Stomach (tissue), 4 donors: ENCODE results near the gene NABP1.

Experiments used
- EP300 ChIP-seq: sonication (generic); formaldehyde crosslinking; IDR thresholded peaks from one replicate; pipeline ENCODE4 v1.6.1; 2017; ENCODE audit warnings: antibody characterized with exemption
- POLR2A ChIP-seq, 4 donors: fragments of 450-650 bp; IDR thresholded peaks; one replicate each; pipeline ENCODE4 v1.6.1; 2016; ENCODE audit warnings: antibody characterized with exemption in 4 of 4, control low read depth in 2 of 4, mild to moderate bottlenecking in 1 of 4, moderate library complexity in 1 of 4
- TF ChIP-seq, protein P1 (sequence below), 7 experiments: fragments of 450-650 bp in 4 of 7; fragments of 200-600 bp in 3 of 7; sonication (generic) in 3 of 7; IDR thresholded peaks; one replicate each; pipeline ENCODE4 v1.5.1; 2016 to 2019; ENCODE audit warnings: antibody characterized with exemption in 7 of 7, control low read depth in 2 of 7, mild to moderate bottlenecking in 1 of 7

DNA sequence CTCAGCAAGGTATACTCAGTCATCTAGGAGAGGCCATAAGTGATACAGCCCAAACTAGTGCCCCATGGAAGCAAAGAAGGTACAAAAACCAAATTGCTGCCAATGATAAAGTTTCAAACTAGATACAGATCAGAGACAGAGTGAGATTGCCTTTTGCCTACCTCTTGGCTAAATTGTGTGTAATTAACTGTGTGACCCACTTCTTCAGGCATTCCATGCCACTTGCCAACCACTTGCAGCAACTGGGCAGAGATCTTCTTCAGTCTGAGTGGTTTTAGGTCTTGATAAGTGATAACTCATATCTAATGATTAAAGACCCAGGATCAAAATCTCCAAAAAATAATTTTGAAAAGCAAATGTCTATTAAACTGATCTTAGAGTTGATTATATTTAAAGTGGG, 21.1 kb upstream of the NABP1 start:
- TF ChIP-seq, protein P1, sequence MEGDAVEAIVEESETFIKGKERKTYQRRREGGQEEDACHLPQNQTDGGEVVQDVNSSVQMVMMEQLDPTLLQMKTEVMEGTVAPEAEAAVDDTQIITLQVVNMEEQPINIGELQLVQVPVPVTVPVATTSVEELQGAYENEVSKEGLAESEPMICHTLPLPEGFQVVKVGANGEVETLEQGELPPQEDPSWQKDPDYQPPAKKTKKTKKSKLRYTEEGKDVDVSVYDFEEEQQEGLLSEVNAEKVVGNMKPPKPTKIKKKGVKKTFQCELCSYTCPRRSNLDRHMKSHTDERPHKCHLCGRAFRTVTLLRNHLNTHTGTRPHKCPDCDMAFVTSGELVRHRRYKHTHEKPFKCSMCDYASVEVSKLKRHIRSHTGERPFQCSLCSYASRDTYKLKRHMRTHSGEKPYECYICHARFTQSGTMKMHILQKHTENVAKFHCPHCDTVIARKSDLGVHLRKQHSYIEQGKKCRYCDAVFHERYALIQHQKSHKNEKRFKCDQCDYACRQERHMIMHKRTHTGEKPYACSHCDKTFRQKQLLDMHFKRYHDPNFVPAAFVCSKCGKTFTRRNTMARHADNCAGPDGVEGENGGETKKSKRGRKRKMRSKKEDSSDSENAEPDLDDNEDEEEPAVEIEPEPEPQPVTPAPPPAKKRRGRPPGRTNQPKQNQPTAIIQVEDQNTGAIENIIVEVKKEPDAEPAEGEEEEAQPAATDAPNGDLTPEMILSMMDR (IDR thresholded peaks at IDR 0.05): no peak
- TF ChIP-seq POLR2A (IDR thresholded peaks at IDR 0.05) (no peak), EP300 (no peak)
